Tongue (tissue), 1 donor: ENCODE measurements around the gene SLAMF6. TPM values are rescaled to one million over a fixed set of nuclear protein-coding genes. Genes with fewer than 3 reads are reported as not detected.

Experiments
- total RNA-seq: library from RNA; depleted of rRNA; stranded (reverse); fragments of >200 nt; gene quantifications from one replicate; pipeline ENCODE4 v1.2.3, GENCODE V29; 2014

The SLAMF6 gene
- total RNA-seq, 1 donor from 2014 or later, result not detected

Other genes with a start within 250 kb of the SLAMF6 start
- gene PEX19, start 238.1 kb downstream of the SLAMF6 start, total RNA-seq, result 51.4 TPM
- 144 TPM for gene COPA, start 180.0 kb downstream of the SLAMF6 start, total RNA-seq
- gene NCSTN, start 179.9 kb downstream of the SLAMF6 start, total RNA-seq, result 93.2 TPM
- gene NHLH1, start 156.2 kb downstream of the SLAMF6 start, total RNA-seq, result not detected
- gene VANGL2, start 122.7 kb downstream of the SLAMF6 start, total RNA-seq, result 6.9 TPM
- gene CD84, start 56.2 kb upstream of the SLAMF6 start, total RNA-seq, result 3.2 TPM
- 0.21 TPM for gene SLAMF1, start 123.8 kb upstream of the SLAMF6 start, total RNA-seq
- gene CD48, start 188.6 kb upstream of the SLAMF6 start, total RNA-seq, result 3.3 TPM
- 0.41 TPM for gene SLAMF7, start 216.0 kb upstream of the SLAMF6 start, total RNA-seq